GM19463 (cell line): ENCODE results near the gene EPHX1.
"Not testable (repeated sequence)": the region's sequence is repeated elsewhere in the genome, so short reads cannot be mapped to it uniquely, and the experiment has no call there.

Experiments used
- ATAC-seq: cut with Tn5 transposase; IDR thresholded peaks from one replicate; pipeline ENCODE4 v1.9.1; 2021; ENCODE audit warnings: mild to moderate bottlenecking, moderate library complexity; ENCODE audit not compliant: unreplicated experiment

EPHX1 gene

DNA sequence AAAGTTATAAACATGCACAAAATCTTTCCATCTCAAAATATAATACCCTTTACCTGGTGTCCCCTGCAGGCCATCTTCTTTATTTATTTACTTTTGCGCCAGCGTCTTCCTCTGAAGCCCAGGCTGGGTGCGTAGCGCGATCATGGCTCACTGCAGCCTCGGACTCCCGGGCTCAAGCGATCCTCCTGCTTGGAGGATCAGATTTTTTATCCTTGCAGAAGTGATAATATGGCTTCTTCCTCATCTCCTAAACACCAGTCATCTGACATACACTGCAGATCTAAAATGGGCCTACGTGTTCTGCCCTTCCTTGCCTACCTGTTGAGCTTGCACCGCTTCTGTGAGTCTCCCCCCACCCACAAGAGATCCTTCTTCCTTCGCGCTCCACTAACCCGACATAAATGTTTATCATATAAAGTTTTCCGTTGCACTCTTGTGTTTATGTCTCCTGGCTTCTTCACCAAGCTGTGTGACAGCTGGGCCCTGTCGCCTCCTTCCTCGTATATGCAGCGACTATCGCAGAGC lies 32.8 kb upstream of the EPHX1 start:
- ATAC-seq, result peak; percentile 2

- ATAC-seq, result peak; percentile 99
These were observed 32.2 kb upstream of the EPHX1 start, which contains the start of gene SRP9 for GRCh38 chr1:225777583-225778336. TSS of gene SRP9 (plus strand) at chr1:225777826. CDS start at chr1:225777941, 115 bp downstream.

- no peak for ATAC-seq
These were observed 31.6 kb upstream of the EPHX1 start for GRCh38 chr1:225778337-225778669.

GRCh38 chr1:225779165-225779564 lies 30.8 kb upstream of the EPHX1 start:
- ATAC-seq, result not testable (repeated sequence)

GRCh38 chr1:225780134-225780533 lies 29.8 kb upstream of the EPHX1 start:
- no peak for ATAC-seq

- no peak for ATAC-seq
These were observed 29.3 kb upstream of the EPHX1 start for GRCh38 chr1:225780630-225781029.

- ATAC-seq, result not testable (repeated sequence)
These were observed 20.8 kb upstream of the EPHX1 start for GRCh38 chr1:225789142-225789541.

GRCh38 chr1:225794954-225795353 lies 15.0 kb upstream of the EPHX1 start:
- no peak for ATAC-seq

GRCh38 chr1:225796097-225796496 lies 13.8 kb upstream of the EPHX1 start:
- not testable (repeated sequence) for ATAC-seq

DNA sequence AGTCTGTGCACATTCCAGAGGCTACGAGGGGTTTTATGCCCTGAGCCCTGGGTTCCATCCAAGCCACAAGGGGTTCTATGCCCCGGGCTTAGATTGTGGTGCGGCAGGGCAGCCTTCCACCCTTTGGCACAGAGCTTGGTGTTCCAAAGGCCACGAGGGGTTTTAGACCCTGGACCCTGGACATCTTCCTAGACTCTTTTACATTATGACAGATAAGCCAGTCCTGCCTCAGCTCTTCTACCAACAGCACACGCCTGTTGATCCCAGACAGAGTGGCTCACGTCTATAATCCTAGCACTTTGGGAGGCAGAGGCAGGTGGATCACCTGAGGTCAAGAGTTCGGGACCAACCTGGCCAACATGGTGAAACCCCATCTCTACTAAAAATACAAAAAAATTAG lies 8.8 kb upstream of the EPHX1 start:
- not testable (repeated sequence) for ATAC-seq

DNA sequence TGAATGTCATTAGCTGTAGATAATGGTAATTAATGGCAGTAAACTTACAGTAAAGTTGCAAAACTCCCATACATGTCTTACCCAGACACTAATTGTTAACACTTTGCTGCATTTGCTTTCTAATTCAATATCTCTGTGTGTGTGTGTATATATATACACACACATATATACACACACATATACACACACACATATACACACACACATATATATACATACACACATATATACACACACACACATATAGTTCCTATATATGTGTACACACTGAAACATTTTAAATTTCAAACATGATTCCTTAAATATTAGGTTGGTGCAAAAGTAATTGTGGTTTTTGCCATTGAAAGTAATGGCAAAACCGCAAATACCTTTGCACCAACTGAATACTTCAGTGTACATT lies 3.7 kb upstream of the EPHX1 start:
- ATAC-seq, result no peak

DNA sequence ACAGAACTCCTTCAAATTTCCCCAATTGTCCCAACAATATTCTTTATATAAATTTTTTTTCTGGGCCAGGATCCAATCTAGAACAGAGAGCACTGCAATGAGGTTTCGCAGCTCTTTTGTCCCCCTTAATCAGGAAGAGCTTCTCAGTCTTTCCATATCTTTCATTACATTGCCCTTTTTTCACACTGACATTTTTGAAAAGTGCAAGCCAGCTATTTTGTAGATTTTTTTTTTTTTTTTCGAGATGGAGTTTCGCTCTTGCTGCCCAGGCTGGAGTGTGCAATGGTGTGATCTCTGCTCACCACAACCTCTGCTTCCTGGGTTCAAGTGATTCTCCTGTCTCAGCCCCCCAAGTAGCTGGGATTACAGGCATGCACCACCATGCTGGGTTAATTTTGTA lies 3.2 kb upstream of the EPHX1 start:
- ATAC-seq, result not testable (repeated sequence)

- ATAC-seq, result no peak
These were observed 1.8 kb upstream of the EPHX1 start for GRCh38 chr1:225808136-225808535.

GRCh38 chr1:225810579-225811538 lies 935 bp downstream of the EPHX1 start:
- ATAC-seq, result not testable (repeated sequence)

DNA sequence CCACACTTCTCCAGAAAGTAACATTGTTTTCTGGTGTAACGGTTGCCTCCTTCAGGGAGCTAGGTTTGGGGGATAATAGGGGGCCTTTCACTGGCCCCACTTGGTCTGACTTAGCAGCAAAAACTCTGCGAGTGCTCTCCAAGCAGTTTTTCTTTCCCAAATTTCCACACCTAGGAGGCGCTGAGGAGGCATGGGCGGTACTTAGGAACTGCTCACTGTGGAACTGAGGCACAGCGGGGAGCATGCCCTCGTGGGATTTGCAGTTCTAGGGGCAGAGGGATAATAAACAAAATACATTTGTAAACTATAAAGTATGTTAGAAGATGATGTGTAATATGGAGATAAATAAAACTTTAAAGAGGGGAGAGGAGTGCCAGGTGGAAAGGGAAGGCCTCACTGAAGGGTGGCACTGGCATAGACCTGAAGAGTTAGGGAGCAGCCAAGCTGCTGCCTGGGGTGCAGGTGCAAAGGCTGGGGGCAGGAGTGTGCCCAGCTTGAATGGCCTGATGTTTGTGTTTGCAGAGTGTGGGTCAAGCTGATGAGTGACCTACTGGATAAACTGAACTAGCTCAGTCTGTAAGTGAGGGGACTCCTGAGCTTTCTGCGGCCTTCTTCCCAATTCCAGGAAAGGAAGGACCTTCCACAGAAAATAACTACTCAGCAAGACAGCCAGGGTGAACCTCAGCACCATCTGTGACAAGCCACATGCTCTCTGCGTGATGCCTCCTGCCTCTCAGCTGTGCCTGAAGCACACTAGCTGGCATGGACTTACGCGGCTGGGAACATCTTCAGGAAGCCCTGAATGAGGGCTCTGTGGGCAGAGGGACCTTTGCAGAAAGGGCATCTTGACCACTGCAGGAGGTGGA lies 1.9 kb downstream of the EPHX1 start:
- ATAC-seq, result no peak

DNA sequence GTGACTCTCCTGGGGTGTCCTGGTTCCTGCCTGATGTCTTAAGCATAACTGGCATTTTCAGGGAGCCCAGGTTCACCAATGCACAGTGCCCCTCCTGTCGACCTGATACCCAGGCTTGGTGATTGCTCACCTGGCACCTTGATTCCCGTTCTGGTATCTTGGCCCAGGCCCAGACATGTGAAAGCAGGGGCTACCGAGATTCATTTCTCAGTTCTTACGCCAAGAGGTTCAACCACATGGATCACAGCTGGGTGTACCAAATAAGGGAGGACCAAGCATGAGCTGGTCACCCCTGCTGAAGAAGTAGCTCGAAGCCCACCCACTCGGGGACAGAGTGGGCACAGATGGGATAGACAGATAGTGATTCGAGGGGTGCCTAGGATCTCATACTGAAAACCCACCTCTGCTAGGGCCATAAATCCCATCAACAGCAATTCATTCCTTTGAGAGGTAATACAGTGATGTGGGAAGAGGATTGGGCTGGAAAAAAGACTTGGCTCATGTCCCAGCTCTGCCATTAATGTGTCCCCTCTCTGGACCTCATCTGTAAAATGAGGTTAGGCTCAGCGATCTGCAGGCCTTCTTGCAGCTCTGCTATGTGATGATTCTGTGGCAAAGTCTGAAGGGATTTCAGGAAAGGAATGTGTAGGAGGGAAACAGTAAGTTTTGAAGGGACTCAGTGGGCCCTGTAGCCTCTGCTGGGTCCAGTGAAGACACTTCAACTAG lies 2.7 kb downstream of the EPHX1 start:
- no peak for ATAC-seq

GRCh38 chr1:225813214-225813964 lies 3.5 kb downstream of the EPHX1 start:
- ATAC-seq, result no peak

DNA sequence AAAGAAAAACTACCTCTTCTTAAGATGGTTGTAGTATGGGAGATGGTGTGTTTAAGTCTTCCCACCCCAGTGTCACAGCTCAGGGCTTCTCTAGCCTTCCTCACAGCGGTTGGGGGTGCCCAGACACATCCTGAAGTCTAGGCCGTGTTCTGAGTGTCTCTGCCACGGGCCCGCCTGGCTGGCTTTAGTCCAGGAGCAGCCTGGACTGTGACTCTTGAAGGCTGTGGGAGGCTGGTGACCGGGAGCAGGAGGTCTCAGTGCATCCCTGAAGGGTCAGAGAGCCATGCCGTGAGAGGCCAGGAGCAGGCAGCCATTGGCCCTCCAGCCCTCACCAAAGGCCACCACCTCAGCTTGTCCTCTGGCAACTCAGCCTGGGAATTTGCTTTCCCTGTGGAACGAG lies 4.5 kb downstream of the EPHX1 start:
- ATAC-seq, result no peak

GRCh38 chr1:225815090-225815489 lies 5.2 kb downstream of the EPHX1 start:
- not testable (repeated sequence) for ATAC-seq
